ENCODE data around the gene XYLT2. TPM values are rescaled to one million over a fixed set of nuclear protein-coding genes. Genes with fewer than 3 reads are reported as not detected.

XYLT2 gene
- total RNA-seq, 1 donor from 2014 or later, result 41.0 TPM

GRCh38 chr17:50325906-50326305, 20.0 kb upstream of the XYLT2 start:
- H3K4me1 Mint-ChIP-seq (ENCODE audit: low read depth, unreplicated experiment), result no peaks in the 10 kb centered on the region
- H3K27ac Mint-ChIP-seq (ENCODE audit: unreplicated experiment), result no peak overlapping the region
- no peak overlapping the region for H3K4me3 Mint-ChIP-seq (ENCODE audit: unreplicated experiment)

GRCh38 chr17:50326831-50327364, 19.0 kb upstream of the XYLT2 start:
- Histone ChIP-seq H3K36me3 (ENCODE audit: insufficient read depth, low read length) (no peaks in the 10 kb centered on the region), H3K4me2 (ENCODE audit: low read length) (no peak overlapping the region), H3K27me3 (ENCODE audit: insufficient read depth, low read length) (no peaks in the 10 kb centered on the region), H3K79me2 (ENCODE audit: insufficient read depth, low read length) (no peaks in the 10 kb centered on the region), H2AFZ (ENCODE audit: low read depth, low read length) (no peak overlapping the region), H3K9me3 (ENCODE audit: insufficient read depth, low read depth, low read length) (no peaks in the 10 kb centered on the region), H3K4me1 (ENCODE audit: insufficient read depth, low read length) (peaks cover 10% of the 10 kb centered on the region), H4K20me1 (ENCODE audit: insufficient read depth, low read length) (no peaks in the 10 kb centered on the region), H3K27ac (ENCODE audit: low read depth, low read length) (no peak overlapping the region), H3K4me3 (ENCODE audit: insufficient read depth, low read depth, low read length) (no peak overlapping the region), H3K9ac (ENCODE audit: low read length) (no peak overlapping the region)
- DNase-seq (ENCODE audit: low read depth) (no peak), FAIRE-seq (no peak)
- no peak overlapping the region for H3K27ac Mint-ChIP-seq (ENCODE audit: unreplicated experiment)
- no peak overlapping the region for H3K4me3 Mint-ChIP-seq (ENCODE audit: unreplicated experiment)
- no peaks in the 10 kb centered on the region for H3K4me1 Mint-ChIP-seq (ENCODE audit: low read depth, unreplicated experiment)
- peaks cover 32% of the 10 kb centered on the region for H3K27me3 Mint-ChIP-seq (ENCODE audit: low read depth, unreplicated experiment)
- no peaks in the 10 kb centered on the region for H3K9me3 Mint-ChIP-seq (ENCODE audit: unreplicated experiment)
- TF ChIP-seq CTCF (IDR thresholded peaks at IDR 0.05; ENCODE audit: insufficient read depth, low read depth, low read length), result no peak
- no peak for TF ChIP-seq EZH2 (IDR thresholded peaks at IDR 0.05; ENCODE audit: insufficient read depth, low read length)
- no peaks in the 10 kb centered on the region for H3K36me3 Mint-ChIP-seq (ENCODE audit: low read depth, unreplicated experiment)

More at GRCh38 chr17:50325906-50326305, 20.0 kb upstream of the XYLT2 start:
- Histone ChIP-seq H3K9me3 (ENCODE audit: insufficient read depth, low read depth, low read length) (no peaks in the 10 kb centered on the region), H2AFZ (ENCODE audit: low read depth, low read length) (no peak overlapping the region), H3K27me3 (ENCODE audit: insufficient read depth, low read length) (no peaks in the 10 kb centered on the region), H4K20me1 (ENCODE audit: insufficient read depth, low read length) (no peaks in the 10 kb centered on the region), H3K9ac (ENCODE audit: low read length) (no peak overlapping the region), H3K4me3 (ENCODE audit: insufficient read depth, low read depth, low read length) (no peak overlapping the region), H3K36me3 (ENCODE audit: insufficient read depth, low read length) (no peaks in the 10 kb centered on the region), H3K4me2 (ENCODE audit: low read length) (no peak overlapping the region), H3K4me1 (ENCODE audit: insufficient read depth, low read length) (peaks cover under 1% of the 10 kb centered on the region), H3K79me2 (ENCODE audit: insufficient read depth, low read length) (no peaks in the 10 kb centered on the region), H3K27ac (ENCODE audit: low read depth, low read length) (no peak overlapping the region)
- FAIRE-seq, result no peak
- no peaks in the 10 kb centered on the region for H3K36me3 Mint-ChIP-seq (ENCODE audit: low read depth, unreplicated experiment)
- no peaks in the 10 kb centered on the region for H3K9me3 Mint-ChIP-seq (ENCODE audit: unreplicated experiment)
- H3K27me3 Mint-ChIP-seq (ENCODE audit: low read depth, unreplicated experiment), result peaks cover 30% of the 10 kb centered on the region
- TF ChIP-seq CTCF (IDR thresholded peaks at IDR 0.05; ENCODE audit: insufficient read depth, low read depth, low read length), result no peak
- TF ChIP-seq EZH2 (IDR thresholded peaks at IDR 0.05; ENCODE audit: insufficient read depth, low read length), result no peak
- DNase-seq (ENCODE audit: low read depth), result no peak

Data from astrocyte (in vitro differentiated cells and primary cell).